GM21723 (cell line): ENCODE measurements around the gene ZNF554.
"Not testable (repeated sequence)": the region's sequence is repeated elsewhere in the genome, so short reads cannot be mapped to it uniquely, and the experiment has no call there.

Experiments
- ATAC-seq: cut with Tn5 transposase; IDR thresholded peaks from one replicate; pipeline ENCODE4 v1.9.1; 2021; ENCODE audit warnings: mild to moderate bottlenecking, moderate library complexity; ENCODE audit not compliant: unreplicated experiment

ZNF554 gene

DNA sequence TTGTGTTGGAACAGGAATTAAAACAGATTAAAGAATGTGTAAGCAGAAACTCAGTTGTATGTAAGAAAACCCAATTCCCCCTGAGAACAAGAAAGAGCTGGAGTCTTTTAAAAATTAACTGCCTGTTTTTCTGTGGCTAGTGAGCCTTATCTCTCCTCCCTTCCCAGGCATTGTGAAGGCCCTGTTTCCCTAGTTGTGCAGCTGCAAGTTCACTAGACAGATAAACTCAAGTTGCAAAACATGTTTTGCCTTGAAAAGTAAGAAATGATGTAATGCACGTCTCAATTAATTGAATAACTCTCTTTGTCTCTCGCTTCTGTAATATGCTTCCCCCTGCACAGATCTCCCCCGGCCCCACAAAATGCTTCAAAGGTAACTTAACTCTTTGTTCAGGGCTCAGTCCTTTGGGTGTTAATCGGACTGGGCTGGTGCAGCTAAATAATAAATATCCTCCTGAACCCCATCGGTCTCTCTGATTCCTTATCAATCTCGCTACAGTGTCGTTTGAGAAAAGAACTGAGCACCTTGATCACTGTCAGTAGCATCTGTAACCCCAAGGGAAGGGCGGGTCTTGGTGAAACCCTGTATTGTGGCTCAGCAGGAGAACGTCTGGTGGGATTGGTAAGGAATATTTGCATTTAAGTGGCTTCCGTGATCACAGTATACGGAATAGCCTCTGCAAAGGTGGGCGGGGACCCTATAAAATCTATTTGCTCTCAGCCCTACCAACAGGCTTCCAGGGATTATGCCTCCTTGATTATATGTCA, 45.8 kb downstream of the ZNF554 start:
- ATAC-seq: no peak

DNA sequence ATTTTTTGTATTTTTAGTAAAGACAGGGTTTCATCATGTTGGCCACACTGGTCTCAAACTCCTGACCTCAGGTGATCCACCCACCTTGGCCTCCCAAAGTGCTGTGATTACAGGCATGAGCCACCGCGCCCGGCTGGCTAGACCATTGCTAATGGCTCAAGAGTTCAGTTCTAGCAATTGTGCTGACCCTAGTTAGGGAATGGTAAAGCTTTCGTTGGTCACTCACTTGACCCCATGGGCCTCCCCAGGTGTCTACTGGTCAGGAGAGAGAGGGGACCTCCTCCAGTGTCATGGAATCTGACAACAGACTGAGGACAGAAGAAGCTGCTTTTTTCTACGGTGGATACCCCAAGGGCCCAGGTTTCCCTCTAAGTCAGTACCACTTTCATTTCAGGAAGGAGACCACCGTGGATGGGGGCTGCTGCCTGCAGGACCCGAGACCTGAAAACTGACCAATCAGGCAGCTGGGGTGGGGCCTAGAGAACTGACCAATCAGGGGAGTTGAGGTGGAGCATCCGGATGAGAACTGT, 46.9 kb downstream of the ZNF554 start:
- ATAC-seq: no peak

GRCh38 chr19:2867025-2867991, 47.6 kb downstream of the ZNF554 start, which contains the start of gene ZNF556:
TSS of gene ZNF556 (plus strand) at chr19:2867335. CDS start at chr19:2867422, 87 bp downstream.
- no peak for ATAC-seq

DNA sequence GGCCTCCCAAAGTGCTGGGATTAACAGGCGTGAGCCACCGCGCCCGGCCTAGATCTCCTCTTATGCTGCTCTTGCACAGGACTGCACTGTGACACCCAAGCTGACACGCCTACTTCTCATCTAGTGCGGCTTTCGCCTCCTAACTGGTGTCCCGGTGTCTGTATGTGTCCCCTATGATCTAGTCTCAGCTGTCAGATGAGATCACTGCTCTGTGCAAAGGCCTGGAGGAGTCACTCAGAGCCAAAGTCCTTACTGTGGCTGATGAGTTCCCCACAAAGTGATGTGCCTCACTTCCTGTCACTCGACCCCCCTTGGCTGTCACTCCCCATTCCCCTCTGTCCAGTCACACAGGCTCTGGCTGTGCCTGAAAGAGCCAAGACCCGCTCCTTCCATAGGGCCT, 50.0 kb downstream of the ZNF554 start:
- ATAC-seq: no peak

DNA sequence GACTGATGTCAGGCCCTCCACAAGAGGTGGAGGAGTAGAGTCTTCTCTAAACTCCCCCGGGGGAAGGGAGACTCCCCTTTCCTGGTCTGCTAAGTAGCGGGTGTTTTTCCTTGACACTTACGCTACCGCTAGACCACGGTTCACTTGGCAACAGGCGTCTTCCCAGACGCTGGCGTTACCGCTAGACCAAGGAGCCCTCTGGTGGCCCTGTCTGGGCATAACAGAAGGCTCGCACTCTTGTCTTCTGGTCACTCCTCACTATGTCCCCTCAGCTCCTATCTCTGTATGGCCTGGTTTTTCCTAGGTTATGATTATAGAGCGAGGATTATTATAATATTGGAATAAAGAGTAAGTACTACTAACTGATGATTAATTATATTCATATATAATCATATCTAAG, 52.5 kb downstream of the ZNF554 start:
- ATAC-seq: not testable (repeated sequence)

GRCh38 chr19:2877398-2878331, 58.0 kb downstream of the ZNF554 start:
- no peak for ATAC-seq

GRCh38 chr19:2883686-2884439, 64.2 kb downstream of the ZNF554 start:
- ATAC-seq: no peak

DNA sequence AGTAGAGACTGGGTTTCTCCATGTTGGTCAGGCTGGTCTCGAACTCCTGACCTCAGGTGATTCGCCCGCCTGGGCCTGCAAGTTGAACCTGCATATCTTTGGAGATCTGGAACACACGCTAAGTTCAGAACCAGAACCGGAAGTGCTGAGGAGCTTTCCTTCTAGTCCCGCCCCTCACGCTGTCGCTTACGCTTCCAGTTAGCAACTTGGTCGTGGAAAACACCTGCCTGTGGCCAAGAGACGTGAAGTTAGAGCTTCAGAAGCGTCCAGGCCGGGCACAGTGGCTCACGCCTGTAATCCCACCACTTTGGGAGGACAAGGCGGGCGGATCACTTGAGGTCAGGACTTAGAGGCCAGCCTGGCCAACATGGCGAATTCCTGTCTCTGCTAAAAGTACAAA, 66.1 kb downstream of the ZNF554 start:
- ATAC-seq: no peak
